Measurements from ENCODE around the gene CARS2.

Gene CARS2

DNA sequence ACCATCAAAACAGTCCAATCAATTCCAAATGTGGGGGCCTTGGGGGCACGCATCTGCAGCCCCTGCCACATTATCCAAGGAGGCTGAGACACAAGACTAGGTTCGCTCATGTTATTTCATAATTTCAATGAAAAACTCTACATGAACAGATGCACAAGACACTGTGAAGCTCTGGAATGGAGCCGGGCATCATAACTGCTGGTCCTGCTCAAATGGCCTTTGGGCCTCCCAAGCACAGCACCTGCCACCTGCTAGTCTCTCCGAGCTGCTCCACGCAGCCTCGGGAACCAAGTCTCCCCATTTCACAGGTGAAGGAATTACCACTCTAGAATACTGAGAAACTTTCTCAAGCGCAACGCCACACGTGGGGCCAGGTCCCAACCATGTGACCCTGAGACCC is 16.9 kb downstream of the CARS2 start:
- DNase-seq (ENCODE audit: insufficient read length) (no peak), FAIRE-seq (no peak)
- TF ChIP-seq POLR2A (IDR thresholded peaks at IDR 0.05; ENCODE audit: low read depth, low read length): no peak
- no peak for TF ChIP-seq TAF1 (IDR thresholded peaks at IDR 0.05; ENCODE audit: borderline replicate concordance, low read depth, low read length)

GRCh38 chr13:110687736-110688135 is 18.2 kb downstream of the CARS2 start:
- TF ChIP-seq POLR2A (IDR thresholded peaks at IDR 0.05; ENCODE audit: low read depth, low read length) (no peak), TAF1 (IDR thresholded peaks at IDR 0.05; ENCODE audit: borderline replicate concordance, low read depth, low read length) (no peak), POLR2AphosphoS5 (IDR thresholded peaks at IDR 0.05; ENCODE audit: low read depth, low read length) (no peak)
- FAIRE-seq (no peak), DNase-seq (ENCODE audit: insufficient read length) (no peak)

- FAIRE-seq: no peak
Observed at GRCh38 chr13:110685305-110686020, 20.5 kb downstream of the CARS2 start.

DNA sequence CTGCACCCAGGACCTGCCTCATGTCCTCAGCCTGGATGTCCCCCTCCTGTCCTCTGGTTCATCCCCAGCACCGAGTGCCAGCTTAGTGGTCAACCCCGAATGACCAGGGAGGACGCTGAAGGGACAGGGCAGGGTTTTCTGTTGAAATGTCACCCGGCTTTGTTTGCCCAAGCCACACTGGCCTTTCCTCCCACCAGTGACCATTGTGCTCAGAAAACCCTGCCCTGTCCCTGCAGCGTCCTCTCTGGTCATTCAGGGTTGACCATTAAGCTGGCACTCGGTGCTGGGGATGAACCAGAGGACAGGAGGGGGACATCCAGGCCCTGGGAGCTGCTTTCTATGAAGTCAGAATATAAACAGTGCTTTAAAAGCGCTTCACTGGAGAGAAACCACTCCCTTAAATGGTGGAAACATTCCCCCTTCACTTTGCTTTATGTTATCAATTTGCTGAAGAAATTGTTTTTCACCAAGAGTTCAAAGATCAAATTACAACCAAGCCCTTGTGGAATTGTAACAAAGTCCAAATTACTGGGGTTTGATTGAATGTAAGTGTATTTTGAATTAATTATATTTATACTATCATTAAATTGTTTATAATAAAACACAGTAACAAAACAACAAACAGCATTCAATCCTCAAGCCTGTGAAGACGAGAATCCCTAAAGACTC is 21.4 kb downstream of the CARS2 start:
- TF ChIP-seq POLR2A (IDR thresholded peaks at IDR 0.05; ENCODE audit: low read depth, low read length) (no peak), TAF1 (IDR thresholded peaks at IDR 0.05; ENCODE audit: borderline replicate concordance, low read depth, low read length) (no peak), POLR2AphosphoS5 (IDR thresholded peaks at IDR 0.05; ENCODE audit: low read depth, low read length) (no peak)
- DNase-seq (ENCODE audit: insufficient read length) (no peak), FAIRE-seq (no peak)

More at GRCh38 chr13:110685305-110686020, 20.5 kb downstream of the CARS2 start:
- DNase-seq (ENCODE audit: insufficient read length): no peak
- TF ChIP-seq TAF1 (IDR thresholded peaks at IDR 0.05; ENCODE audit: borderline replicate concordance, low read depth, low read length): no peak
- TF ChIP-seq POLR2A (IDR thresholded peaks at IDR 0.05; ENCODE audit: low read depth, low read length): no peak
- no peak for TF ChIP-seq POLR2AphosphoS5 (IDR thresholded peaks at IDR 0.05; ENCODE audit: low read depth, low read length)

- FAIRE-seq: no peak
Observed at GRCh38 chr13:110683921-110684320, 22.0 kb downstream of the CARS2 start.

GRCh38 chr13:110683203-110683883 is 22.6 kb downstream of the CARS2 start:
- no peak for DNase-seq (ENCODE audit: insufficient read length)
- FAIRE-seq: no peak
- TF ChIP-seq POLR2A (IDR thresholded peaks at IDR 0.05; ENCODE audit: low read depth, low read length): no peak
- no peak for TF ChIP-seq TAF1 (IDR thresholded peaks at IDR 0.05; ENCODE audit: borderline replicate concordance, low read depth, low read length)
- TF ChIP-seq POLR2AphosphoS5 (IDR thresholded peaks at IDR 0.05; ENCODE audit: low read depth, low read length): no peak

More at GRCh38 chr13:110683921-110684320, 22.0 kb downstream of the CARS2 start:
- TF ChIP-seq POLR2A (IDR thresholded peaks at IDR 0.05; ENCODE audit: low read depth, low read length) (no peak), POLR2AphosphoS5 (IDR thresholded peaks at IDR 0.05; ENCODE audit: low read depth, low read length) (no peak), TAF1 (IDR thresholded peaks at IDR 0.05; ENCODE audit: borderline replicate concordance, low read depth, low read length) (no peak)
- DNase-seq (ENCODE audit: insufficient read length): no peak

DNA sequence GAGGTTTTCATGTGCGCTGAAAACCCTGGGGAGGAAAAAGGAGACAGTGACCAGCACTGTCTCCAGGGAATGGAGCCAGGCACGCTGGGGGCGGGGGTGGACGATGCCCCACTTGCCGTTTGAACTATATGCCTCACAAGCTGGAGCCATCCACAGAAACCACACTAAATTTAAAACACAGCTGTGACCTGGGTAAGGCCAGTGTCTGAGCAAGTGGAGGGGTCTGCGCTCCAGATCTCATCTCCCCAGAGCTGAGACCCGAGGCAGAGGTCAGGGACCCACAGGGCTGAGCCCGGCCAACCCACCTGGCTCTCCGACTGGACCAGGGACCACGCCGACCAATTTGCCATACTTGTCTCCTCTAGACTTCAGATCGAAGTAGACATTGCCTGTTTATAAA is 23.2 kb downstream of the CARS2 start:
- no peak for TF ChIP-seq POLR2AphosphoS5 (IDR thresholded peaks at IDR 0.05; ENCODE audit: low read depth, low read length)
- TF ChIP-seq TAF1 (IDR thresholded peaks at IDR 0.05; ENCODE audit: borderline replicate concordance, low read depth, low read length): no peak
- TF ChIP-seq POLR2A (IDR thresholded peaks at IDR 0.05; ENCODE audit: low read depth, low read length): no peak
- FAIRE-seq: no peak
- no peak for DNase-seq (ENCODE audit: insufficient read length)

DNA sequence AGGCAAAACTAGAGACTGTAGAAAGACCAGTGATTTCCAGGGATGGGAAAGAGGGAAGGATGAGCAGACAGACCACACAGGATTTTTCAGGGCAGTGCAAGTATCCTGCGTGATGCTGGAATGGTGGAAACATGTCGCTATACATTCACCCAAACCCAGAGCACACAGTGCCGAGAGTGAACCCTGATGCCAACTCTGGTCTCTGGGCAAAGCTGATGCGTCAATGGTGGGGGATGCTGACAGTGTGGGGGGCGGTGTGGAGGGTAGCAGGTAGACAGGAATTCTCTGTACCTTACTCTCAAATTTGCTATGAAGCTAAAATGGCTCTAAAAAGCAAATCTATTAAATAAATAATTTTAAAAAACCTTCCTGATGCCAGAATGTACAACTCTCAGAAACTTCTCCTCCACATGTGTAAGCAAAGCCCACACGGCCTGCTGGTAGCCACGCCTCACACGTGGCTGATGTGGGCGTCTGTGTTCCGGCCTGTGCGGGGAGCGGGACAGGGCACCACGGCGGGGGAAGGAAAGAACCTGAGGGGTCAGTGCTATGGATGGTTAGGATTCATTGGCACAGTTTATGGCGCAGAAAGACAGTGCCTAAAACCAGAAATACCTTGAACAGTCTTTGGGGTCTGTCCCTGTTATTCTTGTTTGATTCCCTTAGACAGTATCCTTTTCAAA is 23.9 kb downstream of the CARS2 start:
- FAIRE-seq: no peak
- DNase-seq (ENCODE audit: insufficient read length): no peak
- TF ChIP-seq POLR2AphosphoS5 (IDR thresholded peaks at IDR 0.05; ENCODE audit: low read depth, low read length) (no peak), POLR2A (IDR thresholded peaks at IDR 0.05; ENCODE audit: low read depth, low read length) (no peak), TAF1 (IDR thresholded peaks at IDR 0.05; ENCODE audit: borderline replicate concordance, low read depth, low read length) (no peak)

- peak; percentile 36 for DNase-seq (ENCODE audit: insufficient read length)
Observed at GRCh38 chr13:110680852-110681251, 25.1 kb downstream of the CARS2 start.

DNA sequence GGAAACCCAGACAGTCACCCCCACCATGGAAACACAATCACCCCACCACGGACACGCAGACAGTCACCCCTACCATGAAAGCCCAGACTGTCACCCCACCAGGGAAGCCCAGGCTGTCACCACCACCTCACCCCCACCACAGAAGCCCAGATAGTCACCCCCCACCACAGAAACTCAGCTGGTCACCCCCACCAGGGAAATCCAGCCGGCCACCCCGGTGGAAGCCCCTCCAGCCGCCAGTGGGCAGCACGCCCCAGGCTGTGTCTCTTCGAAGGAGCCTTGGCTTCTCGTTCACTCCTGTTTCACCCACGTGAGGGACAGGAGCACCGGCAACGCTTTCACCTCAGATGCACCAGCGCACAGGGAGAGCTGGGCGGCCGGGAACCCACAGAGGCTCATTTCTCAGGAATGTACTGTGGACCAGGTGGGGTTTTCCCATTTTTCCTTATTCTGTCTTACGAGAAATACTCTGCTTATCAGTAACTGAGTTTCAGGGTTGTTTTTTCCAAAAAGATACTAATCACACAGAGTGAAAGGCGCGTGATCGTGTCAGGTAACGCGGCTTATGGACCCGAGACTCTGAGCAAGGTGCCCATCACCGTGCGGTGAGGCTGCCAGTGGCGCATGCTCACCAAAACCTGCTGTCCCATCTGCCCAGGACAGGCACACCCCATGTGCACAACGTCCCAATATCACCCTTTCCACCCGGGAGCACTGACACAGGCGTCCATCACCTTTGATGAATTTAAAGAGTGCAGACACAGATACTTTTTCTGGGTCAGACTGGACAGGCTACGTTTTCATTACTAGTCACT is 28.0 kb downstream of the CARS2 start:
- no peak for FAIRE-seq
- TF ChIP-seq POLR2AphosphoS5 (IDR thresholded peaks at IDR 0.05; ENCODE audit: low read depth, low read length): no peak
- TF ChIP-seq TAF1 (IDR thresholded peaks at IDR 0.05; ENCODE audit: borderline replicate concordance, low read depth, low read length): no peak
- no peak for TF ChIP-seq POLR2A (IDR thresholded peaks at IDR 0.05; ENCODE audit: low read depth, low read length)
- DNase-seq (ENCODE audit: insufficient read length): no peak

More at GRCh38 chr13:110680852-110681251, 25.1 kb downstream of the CARS2 start:
- TF ChIP-seq TAF1 (IDR thresholded peaks at IDR 0.05; ENCODE audit: borderline replicate concordance, low read depth, low read length) (no peak), POLR2A (IDR thresholded peaks at IDR 0.05; ENCODE audit: low read depth, low read length) (no peak), POLR2AphosphoS5 (IDR thresholded peaks at IDR 0.05; ENCODE audit: low read depth, low read length) (no peak)
- FAIRE-seq: peak; percentile 9
